Neural cell (in vitro differentiated cells): ENCODE results near the gene GARIN5A. TPM values are rescaled to one million over a fixed set of nuclear protein-coding genes. Genes with fewer than 3 reads are reported as not detected.

Experiments used
- H2AFZ ChIP-seq: fragments of 200-600, 300-800 bp; sonication (generic), shearing (Covaris generic); 2 replicates; pipeline ENCODE4 v1.6.0; 2014; ENCODE audit warnings: low read depth, mild to moderate bottlenecking, antibody characterized with exemption, low read length, moderate library complexity
- H3F3A ChIP-seq: fragments of 200-600 bp; shearing (Covaris generic); 2 replicates; pipeline ENCODE4 v1.6.1; 2016; ENCODE audit warnings: mild to moderate bottlenecking, moderate library complexity, mixed read lengths, antibody characterized with exemption, low read length; ENCODE audit not compliant: insufficient read depth, poor library complexity, severe bottlenecking
- H3K27ac ChIP-seq: fragments of 200-600, 300-800 bp; sonication (generic), shearing (Covaris generic); 2 replicates; pipeline ENCODE4 v1.5.1; 2014; ENCODE audit warnings: mild to moderate bottlenecking, low read length, moderate library complexity
- H3K27me3 ChIP-seq: fragments of 300-800, 200-600 bp; sonication (generic), shearing (Covaris generic); 2 replicates; pipeline ENCODE4 v1.6.0; 2014; ENCODE audit warnings: mild to moderate bottlenecking, low read depth, low read length, moderate library complexity; ENCODE audit not compliant: insufficient read depth
- H3K36me3 ChIP-seq: fragments of 300-800, 200-600 bp; sonication (generic), shearing (Covaris generic); 2 replicates; pipeline ENCODE4 v1.5.1; 2014; ENCODE audit warnings: mild to moderate bottlenecking, antibody characterized with exemption, low read length, moderate library complexity; ENCODE audit not compliant: insufficient read depth
- H3K4me2 ChIP-seq: fragments of 300-800, 200-600 bp; sonication (generic), shearing (Covaris generic); 2 replicates; pipeline ENCODE4 v1.6.0; 2014; ENCODE audit warnings: mild to moderate bottlenecking, low read length
- H3K4me3 ChIP-seq: fragments of 300-800, 200-600 bp; sonication (generic), shearing (Covaris generic); 2 replicates; pipeline ENCODE4 v1.5.1; 2014; ENCODE audit warnings: mild to moderate bottlenecking, low read length, moderate library complexity
- H3K79me2 ChIP-seq: fragments of 200-600 bp; shearing (Covaris generic); replicated peaks from 2 replicates; pipeline ENCODE4 v1.6.0; 2014; ENCODE audit warnings: mild to moderate bottlenecking, low read length, moderate library complexity; ENCODE audit not compliant: insufficient read depth
- H3K9ac ChIP-seq: fragments of 300-800, 200-600 bp; sonication (generic), shearing (Covaris generic); 2 replicates; pipeline ENCODE4 v1.6.1; 2016; ENCODE audit warnings: mild to moderate bottlenecking, low read length, mixed read lengths
- H3K9me2 ChIP-seq: fragments of 200-600 bp; shearing (Covaris generic); 2 replicates; pipeline ENCODE4 v1.6.1; 2016; ENCODE audit warnings: mild to moderate bottlenecking, low read length, mixed read lengths; ENCODE audit not compliant: insufficient read depth
- H3K9me3 ChIP-seq: fragments of 200-600, 300-800 bp; sonication (generic), shearing (Covaris generic); 2 replicates; pipeline ENCODE4 v1.6.1; 2016; ENCODE audit warnings: mild to moderate bottlenecking, mixed run types, low read length, moderate library complexity, mixed read lengths
- H4K20me1 ChIP-seq: fragments of 200-600 bp; shearing (Covaris generic); 2 replicates; pipeline ENCODE4 v1.6.1; 2016; ENCODE audit warnings: mild to moderate bottlenecking, mixed run types; ENCODE audit not compliant: insufficient read depth
- EP300 ChIP-seq: fragments of 450-650 bp; conservative IDR thresholded peaks from 2 replicates; pipeline ENCODE4 v1.6.1; 2014; ENCODE audit warnings: antibody characterized with exemption, mild to moderate bottlenecking, moderate library complexity; ENCODE audit not compliant: poor library complexity, severe bottlenecking
- EZH2 ChIP-seq: fragments of 200-600, 300-800 bp; shearing (Covaris generic), sonication (generic); IDR thresholded peaks from 2 replicates; pipeline ENCODE4 v1.6.1; 2014; ENCODE audit warnings: antibody characterized with exemption, low read length, borderline replicate concordance, mild to moderate bottlenecking; ENCODE audit not compliant: insufficient read depth, poor library complexity, severe bottlenecking
- MXI1 ChIP-seq: fragments of 450-650 bp; conservative IDR thresholded peaks from 2 replicates; pipeline ENCODE4 v1.6.1; 2014; ENCODE audit warnings: antibody characterized with exemption, mild to moderate bottlenecking; ENCODE audit not compliant: poor library complexity, severe bottlenecking
- POLR2AphosphoS5 ChIP-seq: IDR thresholded peaks from 2 replicates; pipeline ENCODE4 v1.6.1; 2012
- RAD21 ChIP-seq: fragments of 450-650 bp; conservative IDR thresholded peaks from 2 replicates; pipeline ENCODE4 v1.6.1; 2014; ENCODE audit warnings: antibody characterized with exemption, mild to moderate bottlenecking, moderate library complexity
- REST ChIP-seq: IDR thresholded peaks from 2 replicates; pipeline ENCODE4 v1.6.1; 2012; ENCODE audit warnings: borderline replicate concordance
- SMC3 ChIP-seq: fragments of 450-650 bp; conservative IDR thresholded peaks from 2 replicates; pipeline ENCODE4 v1.6.1; 2014; ENCODE audit warnings: antibody characterized with exemption, mild to moderate bottlenecking, moderate library complexity; ENCODE audit not compliant: poor library complexity
- TAF1 ChIP-seq: IDR thresholded peaks from 2 replicates; pipeline ENCODE4 v1.6.1; 2012; ENCODE audit warnings: low read depth
- polyA plus RNA-seq: library from polyadenylated mRNA; depleted of rRNA; stranded (reverse); fragments of >200 nt; gene quantifications from 2 replicates; pipeline ENCODE4 v1.2.3, GENCODE V29; 2014
- TF ChIP-seq, protein P1 (sequence below): fragments of 450-650 bp; IDR thresholded peaks from 2 replicates; pipeline ENCODE4 v1.5.1; 2014; ENCODE audit warnings: antibody characterized with exemption, mild to moderate bottlenecking, moderate library complexity; ENCODE audit not compliant: poor library complexity, severe bottlenecking

GARIN5A gene
- polyA plus RNA-seq, 1 donor from 2014 or later, result 3.3 TPM

- H3K36me3 ChIP-seq, result no peaks in the 10 kb centered on the region
- H3K9ac ChIP-seq, result no peak overlapping the region
- H4K20me1 ChIP-seq, result no peaks in the 10 kb centered on the region
- no peak overlapping the region for H2AFZ ChIP-seq
- TF ChIP-seq RAD21 (no peak), MXI1 (no peak), SMC3 (no peak), EZH2 (no peak), POLR2AphosphoS5 (no peak)
- TF ChIP-seq, protein P1, sequence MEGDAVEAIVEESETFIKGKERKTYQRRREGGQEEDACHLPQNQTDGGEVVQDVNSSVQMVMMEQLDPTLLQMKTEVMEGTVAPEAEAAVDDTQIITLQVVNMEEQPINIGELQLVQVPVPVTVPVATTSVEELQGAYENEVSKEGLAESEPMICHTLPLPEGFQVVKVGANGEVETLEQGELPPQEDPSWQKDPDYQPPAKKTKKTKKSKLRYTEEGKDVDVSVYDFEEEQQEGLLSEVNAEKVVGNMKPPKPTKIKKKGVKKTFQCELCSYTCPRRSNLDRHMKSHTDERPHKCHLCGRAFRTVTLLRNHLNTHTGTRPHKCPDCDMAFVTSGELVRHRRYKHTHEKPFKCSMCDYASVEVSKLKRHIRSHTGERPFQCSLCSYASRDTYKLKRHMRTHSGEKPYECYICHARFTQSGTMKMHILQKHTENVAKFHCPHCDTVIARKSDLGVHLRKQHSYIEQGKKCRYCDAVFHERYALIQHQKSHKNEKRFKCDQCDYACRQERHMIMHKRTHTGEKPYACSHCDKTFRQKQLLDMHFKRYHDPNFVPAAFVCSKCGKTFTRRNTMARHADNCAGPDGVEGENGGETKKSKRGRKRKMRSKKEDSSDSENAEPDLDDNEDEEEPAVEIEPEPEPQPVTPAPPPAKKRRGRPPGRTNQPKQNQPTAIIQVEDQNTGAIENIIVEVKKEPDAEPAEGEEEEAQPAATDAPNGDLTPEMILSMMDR, result no peak
- H3K27me3 ChIP-seq, result no peaks in the 10 kb centered on the region
- no peak overlapping the region for H3K4me2 ChIP-seq
- H3K27ac ChIP-seq, result no peak overlapping the region
- H3K9me3 ChIP-seq, result no peaks in the 10 kb centered on the region
- no peak overlapping the region for H3K4me3 ChIP-seq
- H3F3A ChIP-seq, result no peaks in the 10 kb centered on the region
- H3K79me2 ChIP-seq, result peaks cover 14% of the 10 kb centered on the region
- H3K9me2 ChIP-seq, result no peaks in the 10 kb centered on the region
These were observed 6.3 kb upstream of the GARIN5A start for GRCh38 chr19:50482916-50483315.

- H3K27me3 ChIP-seq, result no peaks in the 10 kb centered on the region
- H3K79me2 ChIP-seq, result peaks cover 18% of the 10 kb centered on the region
- H3K4me3 ChIP-seq, result no peak overlapping the region
- H3K4me2 ChIP-seq, result no peak overlapping the region
- H3K27ac ChIP-seq, result no peak overlapping the region
- peaks cover under 1% of the 10 kb centered on the region for H3F3A ChIP-seq
- no peak overlapping the region for H2AFZ ChIP-seq
- no peak overlapping the region for H3K9ac ChIP-seq
- no peaks in the 10 kb centered on the region for H3K9me2 ChIP-seq
- TF ChIP-seq RAD21 (no peak), MXI1 (no peak), EP300 (no peak), EZH2 (no peak), REST (no peak), POLR2AphosphoS5 (no peak), SMC3 (no peak), TAF1 (no peak)
- TF ChIP-seq, protein P1, result no peak
- no peaks in the 10 kb centered on the region for H3K9me3 ChIP-seq
- H3K36me3 ChIP-seq, result no peaks in the 10 kb centered on the region
- H4K20me1 ChIP-seq, result no peaks in the 10 kb centered on the region
These were observed 5.7 kb upstream of the GARIN5A start for GRCh38 chr19:50482271-50482855.
